ENCODE measurements around the gene NPSR1.
A peak's percentile ranks its signal among the peaks of the same experiment; 100 is the strongest.

The NPSR1 gene

DNA sequence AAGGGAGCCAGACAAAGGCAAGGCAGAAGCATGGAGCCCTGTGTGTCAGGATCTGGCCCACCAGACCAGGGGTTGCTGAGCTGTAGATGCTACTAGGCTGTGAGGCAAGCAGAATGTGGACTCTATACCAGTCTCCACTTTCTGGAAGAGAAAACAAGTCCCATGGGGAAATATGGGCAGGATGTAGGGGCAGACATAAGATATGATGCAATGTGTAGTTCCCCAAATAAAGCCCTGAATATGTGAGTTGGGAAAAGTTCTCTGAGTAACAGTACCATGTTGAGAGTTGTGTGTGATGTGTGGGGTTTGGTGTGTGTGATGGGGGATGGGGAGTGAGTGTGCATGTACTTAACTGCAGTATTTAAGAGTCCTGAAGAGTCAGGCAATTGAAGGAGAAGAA lies 62.3 kb downstream of the NPSR1 start:
- DNase-seq (ENCODE audit: low spot score), result no peak

DNA sequence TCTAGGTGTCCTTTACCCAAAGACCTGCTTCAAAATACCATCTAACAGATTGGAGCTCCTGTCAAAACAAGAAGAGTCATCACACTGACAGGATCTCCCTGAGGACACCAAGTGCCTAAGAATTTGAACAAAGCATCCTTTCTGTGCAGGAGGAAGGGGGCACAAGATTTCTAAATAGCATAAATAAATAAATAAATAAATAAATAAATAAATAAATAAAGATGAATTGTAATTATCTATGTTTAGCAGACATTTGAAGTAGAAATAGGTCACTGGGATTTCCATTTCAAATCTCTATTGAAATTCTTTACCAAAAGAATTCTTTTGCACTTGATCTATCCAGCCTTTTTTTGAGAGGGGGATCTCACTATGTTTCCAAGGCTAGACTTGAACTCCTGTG lies 65.3 kb downstream of the NPSR1 start:
- DNase-seq (ENCODE audit: low spot score), result no peak

GRCh38 chr7:34723866-34724490 lies 66.0 kb downstream of the NPSR1 start:
- DNase-seq (ENCODE audit: low spot score), result no peak

DNA sequence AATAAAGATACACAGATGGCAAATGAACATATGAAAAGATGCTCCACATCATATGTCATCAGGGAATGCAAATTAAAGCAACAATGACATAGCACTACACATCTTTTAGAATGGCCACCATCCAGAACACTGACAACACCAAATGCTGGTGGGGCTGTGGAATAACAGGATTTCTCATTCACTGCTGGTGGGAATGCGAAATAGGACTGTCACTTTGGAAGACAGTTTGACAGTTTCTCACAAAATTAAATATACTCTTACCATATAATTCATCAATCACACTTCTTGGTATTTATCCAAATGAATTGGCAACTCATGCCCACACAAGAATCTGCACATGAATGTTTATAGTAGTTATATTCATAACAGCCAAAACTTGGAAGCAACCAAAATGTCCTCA lies 68.2 kb downstream of the NPSR1 start:
- DNase-seq (ENCODE audit: low spot score), result no peak

GRCh38 chr7:34727464-34727995 lies 69.5 kb downstream of the NPSR1 start:
- no peak for DNase-seq (ENCODE audit: low spot score)

DNA sequence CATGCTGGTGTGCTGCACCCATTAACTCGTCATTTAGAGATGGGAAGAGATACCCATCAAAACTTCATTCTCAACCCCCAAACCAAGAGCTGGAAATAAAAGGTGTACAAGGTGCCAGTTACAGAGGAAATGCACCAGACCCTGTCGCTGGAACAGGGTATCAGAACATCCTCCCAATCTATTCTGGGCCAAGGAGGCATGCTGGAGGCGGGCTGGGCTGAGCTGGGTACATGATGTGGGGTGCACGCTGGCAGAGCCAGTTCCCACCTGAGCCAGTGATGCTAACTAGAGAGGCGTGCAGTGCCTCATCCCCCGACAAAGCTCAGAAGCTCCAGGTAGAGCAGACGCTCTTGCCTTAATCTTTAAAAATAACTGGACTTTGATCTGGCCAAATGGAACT lies 70.1 kb downstream of the NPSR1 start:
- no peak for DNase-seq (ENCODE audit: low spot score)

DNA sequence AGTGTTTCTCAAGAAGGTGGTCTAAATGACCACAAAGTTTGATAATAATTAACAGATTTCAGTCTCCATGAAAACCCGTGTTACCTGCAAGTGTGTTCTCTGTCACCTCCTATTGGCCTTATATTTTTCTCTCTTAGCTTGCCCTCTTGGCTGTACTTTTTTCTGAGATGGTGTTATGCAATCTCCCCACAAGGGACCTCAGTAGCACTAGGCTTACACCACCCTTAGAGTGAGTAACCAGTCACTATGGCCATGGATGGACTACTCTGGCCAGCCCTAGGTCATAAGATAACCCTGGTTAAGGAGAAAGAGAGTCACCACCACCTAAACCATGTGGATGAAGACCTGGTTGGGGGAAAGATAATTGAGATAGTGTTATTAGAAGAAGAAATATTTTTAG lies 76.8 kb downstream of the NPSR1 start:
- DNase-seq (ENCODE audit: low spot score), result no peak

- DNase-seq (ENCODE audit: low spot score), result no peak
These were observed 77.5 kb downstream of the NPSR1 start for GRCh38 chr7:34735526-34735925.

DNA sequence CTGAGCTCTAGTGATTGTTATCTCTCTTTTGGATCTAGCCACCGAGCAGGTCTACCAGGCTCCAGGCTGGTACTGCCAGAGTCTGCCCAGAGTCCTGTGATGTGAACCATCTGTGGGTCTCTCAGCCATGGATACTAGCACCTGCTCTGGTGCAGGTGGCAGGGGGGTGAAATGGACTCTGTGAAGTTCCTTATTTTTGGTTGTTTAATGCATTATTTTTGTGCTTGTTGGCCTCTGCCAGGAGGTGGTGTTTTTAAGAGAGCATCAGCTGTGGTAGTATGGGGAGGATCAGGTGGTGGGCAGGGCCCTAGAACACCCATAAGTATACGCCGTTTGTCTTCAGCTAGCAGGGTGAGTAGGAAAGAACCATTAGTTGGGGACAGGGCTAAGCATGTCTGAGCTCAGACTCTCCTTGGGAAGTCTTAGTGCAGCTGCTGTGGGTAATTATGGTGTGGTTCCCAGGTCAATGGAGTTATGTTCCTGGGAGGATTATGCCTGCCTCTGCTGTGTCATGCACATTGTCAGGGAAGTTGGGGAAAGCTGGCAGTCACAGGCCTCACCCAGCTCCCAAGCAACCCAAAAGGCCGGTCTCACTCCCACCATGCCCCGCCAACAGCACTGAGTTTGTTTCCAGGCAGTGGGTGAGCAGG lies 81.8 kb downstream of the NPSR1 start:
- DNase-seq (ENCODE audit: low spot score), result no peak

GRCh38 chr7:34740840-34741239 lies 82.8 kb downstream of the NPSR1 start:
- DNase-seq (ENCODE audit: low spot score), result no peak

GRCh38 chr7:34747176-34747781 lies 89.3 kb downstream of the NPSR1 start:
- no peak for DNase-seq (ENCODE audit: low spot score)

DNA sequence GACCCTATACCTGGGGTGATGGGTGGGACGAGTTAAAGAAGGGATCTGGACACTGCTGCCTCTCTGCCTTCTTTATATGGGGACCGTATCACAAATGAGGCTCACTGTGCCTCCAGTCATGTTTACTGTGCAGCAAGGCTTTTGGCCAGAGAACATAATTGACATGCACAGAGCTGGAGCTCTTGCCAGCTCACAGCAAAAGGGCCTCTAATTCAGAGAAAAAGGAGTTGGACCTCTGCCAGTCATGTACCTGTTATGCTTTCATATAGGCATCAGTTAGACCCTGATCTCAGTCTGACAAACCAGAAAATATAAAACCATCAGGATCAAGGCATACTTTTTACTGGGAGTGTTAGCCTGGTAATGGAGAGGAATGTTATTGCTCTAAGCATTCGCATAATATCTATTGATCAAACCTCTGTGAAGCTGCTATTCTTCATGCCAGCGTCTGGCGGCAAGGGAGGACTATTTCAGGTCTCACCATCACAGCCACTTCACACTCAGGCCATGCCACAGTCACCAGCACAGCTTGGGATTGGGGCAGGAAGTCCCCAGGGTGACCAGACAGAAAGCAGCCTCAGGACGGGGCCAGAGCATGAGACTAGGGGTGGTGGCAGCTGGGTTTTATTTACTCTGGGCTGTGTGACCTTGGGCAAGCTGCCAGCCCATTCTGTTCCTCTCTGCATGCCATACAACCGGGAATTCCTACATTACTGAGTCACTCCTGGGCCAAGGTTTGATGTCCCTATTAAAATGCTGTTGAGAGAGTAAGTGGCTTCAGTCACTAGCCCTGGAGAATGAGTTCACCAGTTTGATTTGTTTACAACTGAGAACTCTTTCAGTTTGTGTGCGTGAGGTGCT lies 90.1 kb downstream of the NPSR1 start:
- peak; percentile 51 for DNase-seq (ENCODE audit: low spot score)

DNA sequence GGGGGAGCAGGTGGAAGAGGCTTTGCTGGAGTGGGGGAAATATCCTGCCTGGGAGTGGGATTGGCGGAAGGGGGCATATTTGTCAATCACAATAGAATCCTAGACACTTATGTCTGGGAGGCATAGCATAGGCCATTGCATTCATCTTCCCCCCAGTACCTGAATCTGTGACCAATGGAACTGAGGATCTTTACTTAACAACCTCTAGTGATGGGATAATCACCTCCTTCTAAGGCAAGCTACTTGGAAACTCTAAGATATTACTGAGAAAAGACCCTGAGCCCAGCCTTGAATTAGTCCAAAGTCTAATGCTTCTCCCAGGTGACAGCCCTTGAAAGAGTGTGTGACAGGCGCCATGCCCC lies 90.7 kb downstream of the NPSR1 start:
- DNase-seq (ENCODE audit: low spot score), result no peak

DNA sequence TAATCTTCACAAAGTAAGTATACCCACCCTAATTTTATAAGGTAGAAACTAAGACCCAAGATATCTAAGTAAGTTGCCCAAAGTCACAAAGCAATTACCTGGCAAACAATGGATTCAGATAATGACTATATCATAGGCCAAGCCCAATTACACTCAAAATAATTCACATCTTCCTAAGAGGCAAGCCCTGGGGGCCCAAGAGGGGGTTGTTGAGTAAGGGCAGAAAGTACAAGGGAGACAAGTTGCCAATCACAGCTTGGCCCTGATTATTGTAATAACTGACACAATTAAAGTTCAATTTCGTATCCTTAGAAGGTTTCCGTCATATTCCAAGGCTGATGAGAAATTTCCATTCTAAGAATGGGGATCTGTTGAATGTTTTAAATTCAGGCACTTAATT lies 91.4 kb downstream of the NPSR1 start:
- no peak for DNase-seq (ENCODE audit: low spot score)

GRCh38 chr7:34750209-34750608 lies 92.2 kb downstream of the NPSR1 start:
- DNase-seq (ENCODE audit: low spot score), result no peak

DNA sequence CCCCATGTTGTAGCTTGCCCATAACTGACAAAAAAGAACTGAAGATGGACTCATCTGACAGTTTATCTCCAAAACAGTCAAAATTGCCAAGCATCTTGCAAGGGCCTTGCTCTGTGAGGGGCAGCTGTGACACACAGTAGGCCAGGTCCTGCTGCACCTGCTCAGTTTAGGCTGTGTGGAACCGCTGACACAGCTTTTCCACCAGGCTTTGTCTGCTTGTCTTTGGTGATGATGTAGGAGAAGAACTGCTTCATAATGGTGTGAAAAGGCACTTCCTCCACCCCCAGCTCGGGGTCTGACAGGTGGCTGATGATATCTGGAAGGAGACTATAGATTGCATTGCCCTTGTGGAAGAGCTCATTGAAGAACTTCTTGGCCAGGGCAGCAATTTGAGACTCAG lies 92.6 kb downstream of the NPSR1 start:
- DNase-seq (ENCODE audit: low spot score), result no peak

GRCh38 chr7:34751725-34752643 lies 94.0 kb downstream of the NPSR1 start:
- no peak for DNase-seq (ENCODE audit: low spot score)

- no peak for DNase-seq (ENCODE audit: low spot score)
These were observed 94.9 kb downstream of the NPSR1 start for GRCh38 chr7:34752929-34753328.

GRCh38 chr7:34755008-34755407 lies 97.0 kb downstream of the NPSR1 start:
- no peak for DNase-seq (ENCODE audit: low spot score)

DNA sequence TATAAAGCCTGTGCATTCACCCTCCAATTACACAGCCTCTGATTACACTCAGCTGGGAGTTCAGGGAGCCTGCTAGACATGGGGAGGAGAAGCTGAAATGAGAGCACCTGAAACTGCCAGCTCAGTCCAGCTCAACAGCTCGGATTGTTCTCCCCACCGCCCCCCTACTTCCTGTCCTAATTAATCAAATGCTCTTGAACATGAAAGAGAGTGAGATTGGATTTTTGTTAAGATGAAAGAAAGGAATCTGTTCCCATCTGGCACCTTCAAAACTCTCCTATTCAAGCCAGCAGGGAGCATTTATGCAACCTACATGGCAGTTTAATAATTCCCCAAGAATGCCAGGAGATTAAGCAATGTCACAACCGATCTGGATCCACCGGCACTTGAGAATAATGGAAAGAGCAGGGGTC lies 98.0 kb downstream of the NPSR1 start:
- no peak for DNase-seq (ENCODE audit: low spot score)

DNA sequence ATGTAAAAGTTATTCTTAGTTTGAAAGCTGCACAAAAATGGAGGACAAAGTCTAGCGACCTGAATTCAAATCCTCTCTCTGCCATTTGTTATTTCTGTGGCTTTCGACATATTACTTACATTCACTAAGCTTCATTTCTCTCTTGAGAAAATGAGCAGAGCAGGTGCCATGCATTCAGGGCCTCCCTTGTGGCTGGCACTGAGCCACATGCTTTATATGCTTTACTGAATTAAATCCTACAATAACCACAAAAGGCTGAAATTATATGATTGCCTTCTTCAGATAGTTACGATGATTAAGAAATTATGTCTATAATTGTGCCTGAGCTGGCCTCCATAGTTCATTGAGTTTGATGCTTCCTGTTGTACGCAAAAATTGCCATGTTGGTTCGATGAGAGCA lies 98.7 kb downstream of the NPSR1 start:
- DNase-seq (ENCODE audit: low spot score), result no peak

Measured in COLO829 (cell line).